ENCODE measurements around the gene ASIC4.
A peak's percentile ranks its signal among the peaks of the same experiment; 100 is the strongest.

Gene ASIC4

DNA sequence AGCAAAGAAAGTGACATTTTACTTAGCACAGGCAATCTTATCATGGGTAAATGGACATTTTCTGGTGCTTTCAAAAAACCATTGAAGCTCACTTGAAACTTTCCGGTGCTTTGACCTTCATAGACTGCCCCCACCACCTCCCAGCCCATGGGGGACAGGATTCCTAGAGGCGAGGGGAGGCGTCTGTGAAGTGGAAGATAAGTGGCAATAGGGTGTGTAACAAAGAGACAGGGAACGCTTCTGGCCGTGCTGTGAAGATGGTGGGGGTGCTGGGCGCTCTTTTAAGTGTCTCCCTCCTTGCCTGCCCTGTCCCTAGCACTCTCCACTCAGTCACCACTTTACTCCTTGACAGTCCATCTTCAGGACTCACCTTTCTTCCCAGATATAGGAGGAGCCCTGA, 39.0 kb upstream of the ASIC4 start:
- DNase-seq (ENCODE audit: low read depth), result no peak
- no peak overlapping the region for H3K4me3 ChIP-seq (ENCODE audit: low read length)
- no peak for TF ChIP-seq CTCF (conservative IDR thresholded peaks at IDR 0.05; ENCODE audit: low read depth, low read length)

- TF ChIP-seq CTCF (conservative IDR thresholded peaks at IDR 0.05; ENCODE audit: low read depth, low read length), result peak; percentile 97
- no peak for DNase-seq (ENCODE audit: low read depth)
- H3K4me3 ChIP-seq (ENCODE audit: low read length), result no peak overlapping the region
Measured at GRCh38 chr2:219475697-219476651, 38.3 kb upstream of the ASIC4 start.

GRCh38 chr2:219476652-219477151, 37.6 kb upstream of the ASIC4 start:
- DNase-seq (ENCODE audit: low read depth), result no peak
- no peak overlapping the region for H3K4me3 ChIP-seq (ENCODE audit: low read length)
- TF ChIP-seq CTCF (conservative IDR thresholded peaks at IDR 0.05; ENCODE audit: low read depth, low read length), result no peak

DNA sequence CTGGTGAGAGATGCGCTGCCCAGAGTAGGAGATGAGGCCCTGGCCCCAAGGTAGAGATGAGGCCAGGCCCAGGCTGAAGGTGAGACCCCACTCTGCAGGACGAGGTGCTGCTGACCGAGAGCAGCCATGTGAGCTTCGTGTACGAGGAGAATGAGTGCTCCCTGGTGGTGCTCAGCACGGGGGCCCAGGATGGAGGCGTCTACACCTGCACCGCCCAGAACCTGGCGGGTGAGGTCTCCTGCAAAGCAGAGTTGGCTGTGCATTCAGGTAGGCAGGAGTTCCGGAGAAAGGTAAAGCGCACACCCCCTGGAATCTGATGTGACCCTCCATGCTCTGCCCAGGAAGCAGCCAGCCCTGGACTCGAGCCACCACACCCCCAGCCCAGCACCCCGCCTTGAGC, 37.1 kb upstream of the ASIC4 start:
- no peak for TF ChIP-seq CTCF (conservative IDR thresholded peaks at IDR 0.05; ENCODE audit: low read depth, low read length)
- no peak overlapping the region for H3K4me3 ChIP-seq (ENCODE audit: low read length)
- no peak for DNase-seq (ENCODE audit: low read depth)

DNA sequence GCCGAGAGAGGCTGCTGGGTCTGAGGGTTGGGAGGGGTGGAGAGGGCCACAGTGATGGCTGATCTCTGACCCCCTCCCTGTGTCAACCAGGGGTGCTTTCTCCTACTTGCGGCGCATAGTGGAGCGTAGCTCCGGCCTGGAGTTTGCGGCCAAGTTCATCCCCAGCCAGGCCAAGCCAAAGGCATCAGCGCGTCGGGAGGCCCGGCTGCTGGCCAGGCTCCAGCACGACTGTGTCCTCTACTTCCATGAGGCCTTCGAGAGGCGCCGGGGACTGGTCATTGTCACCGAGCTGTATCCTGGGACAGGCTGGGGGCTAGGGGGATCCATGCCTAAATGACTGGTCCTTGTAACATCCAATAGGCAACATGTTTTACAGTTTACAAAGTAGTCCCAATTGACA, 36.5 kb upstream of the ASIC4 start:
- no peak for TF ChIP-seq CTCF (conservative IDR thresholded peaks at IDR 0.05; ENCODE audit: low read depth, low read length)
- H3K4me3 ChIP-seq (ENCODE audit: low read length), result no peak overlapping the region
- no peak for DNase-seq (ENCODE audit: low read depth)

DNA sequence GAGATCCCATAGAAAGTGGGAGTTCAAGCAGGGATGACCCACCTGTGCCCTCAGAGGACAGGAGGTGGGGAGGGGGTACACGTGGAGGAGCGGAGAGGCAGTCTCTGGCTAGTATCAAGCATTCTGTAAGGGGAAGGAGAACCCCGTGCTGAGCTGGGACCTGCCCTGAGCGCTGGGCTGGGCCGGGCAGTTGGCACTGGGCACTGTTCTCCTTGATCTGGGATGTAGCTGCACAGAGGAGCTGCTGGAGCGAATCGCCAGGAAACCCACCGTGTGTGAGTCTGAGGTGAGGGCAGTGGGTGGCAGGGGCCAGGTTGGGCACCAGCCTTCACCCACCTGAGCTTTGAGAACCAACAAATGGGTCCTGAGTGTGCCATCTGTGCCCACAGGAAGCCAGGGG, 35.4 kb upstream of the ASIC4 start:
- no peak for DNase-seq (ENCODE audit: low read depth)
- H3K4me3 ChIP-seq (ENCODE audit: low read length), result no peak overlapping the region
- no peak for TF ChIP-seq CTCF (conservative IDR thresholded peaks at IDR 0.05; ENCODE audit: low read depth, low read length)

- no peak overlapping the region for H3K4me3 ChIP-seq (ENCODE audit: low read length)
- no peak for DNase-seq (ENCODE audit: low read depth)
- TF ChIP-seq CTCF (conservative IDR thresholded peaks at IDR 0.05; ENCODE audit: low read depth, low read length), result no peak
Measured at GRCh38 chr2:219480004-219480403, 34.3 kb upstream of the ASIC4 start.
